NCI-H510A (cell line): ENCODE results near the gene FAM83E.

Experiments
- DNase-seq: peaks from one replicate; lab custom pipeline; 2025; lab: John Stamatoyannopoulos, UW

FAM83E gene

GRCh38 chr19:48575931-48576622, 38.8 kb downstream of the FAM83E start:
- DNase-seq, result no peak

GRCh38 chr19:48573163-48573505, 41.7 kb downstream of the FAM83E start:
- no peak for DNase-seq

- peak; percentile 54 for DNase-seq
These were observed 43.3 kb downstream of the FAM83E start for GRCh38 chr19:48571378-48572162.

DNA sequence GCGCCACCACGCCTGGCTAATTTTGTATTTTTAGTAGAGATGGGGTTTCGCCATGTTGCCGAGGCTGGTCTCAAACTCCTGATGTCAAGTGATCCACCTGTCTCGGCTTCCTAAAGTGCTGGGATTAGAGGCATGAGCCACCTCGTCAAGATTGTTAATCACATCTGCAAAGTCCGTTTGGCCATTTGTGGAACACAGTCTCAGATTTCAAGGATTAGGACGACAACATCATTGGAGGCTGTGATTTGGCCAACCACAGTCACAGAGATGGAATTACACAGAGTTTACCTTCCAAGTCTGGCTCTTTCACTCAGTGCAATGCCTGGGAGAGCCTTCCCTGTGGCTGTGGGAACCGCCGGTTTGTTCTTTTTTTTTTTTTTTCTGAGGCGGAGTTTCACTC, 45.1 kb downstream of the FAM83E start:
- DNase-seq, result no peak

- no peak for DNase-seq
These were observed 46.5 kb downstream of the FAM83E start for GRCh38 chr19:48568345-48568886.

DNA sequence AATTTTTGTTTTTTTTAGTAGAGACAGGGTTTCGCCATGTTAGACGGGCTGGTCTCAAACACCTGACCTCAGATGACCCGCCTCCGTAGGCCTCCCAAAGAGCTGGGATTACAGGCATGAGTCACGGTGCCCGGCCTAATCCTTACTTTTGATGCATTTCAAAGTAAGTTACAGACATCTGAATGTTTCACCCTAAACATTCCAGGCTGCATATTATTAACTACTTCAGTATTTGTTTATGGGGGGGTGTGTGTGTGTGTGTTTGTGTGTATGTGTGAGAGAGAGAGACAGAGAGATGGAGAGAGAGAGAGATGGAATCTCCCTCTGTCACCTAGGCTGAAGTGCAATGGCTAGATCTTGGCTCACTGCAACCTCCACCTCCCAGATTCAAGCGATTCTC, 49.8 kb downstream of the FAM83E start:
- no peak for DNase-seq
